B cell (primary cell): ENCODE data around the gene LRP5. TPM values are rescaled to one million over a fixed set of nuclear protein-coding genes. Genes with fewer than 3 reads are reported as not detected.

ENCODE experiments used
- ATAC-seq: fragments of 200-7000 bp; cut with Tn5 transposase; one replicate; pipeline ENCODE4 v1.10.0; 2021; ENCODE audit warnings: low read depth, mild to moderate bottlenecking, moderate number of reproducible peaks, moderate library complexity
- CTCF ChIA-PET: fragments of 350-600 bp; sonication (Branson Sonifier 250); formaldehyde crosslinking; loops from one replicate; lab custom pipeline; 2021; ENCODE audit warnings: antibody characterized with exemption, inconsistent platforms; lab: Charles Lee
- POLR2A ChIA-PET: fragments of 350-600 bp; sonication (Branson Sonifier 250); formaldehyde crosslinking; loops from one replicate; lab custom pipeline; 2021; ENCODE audit warnings: antibody characterized with exemption; lab: Charles Lee
- DNase-seq: peaks from one replicate; pipeline ENCODE4 v3.0.0; 2013
- H2AFZ ChIP-seq: 2 replicates; pipeline ENCODE4 v1.6.1; 2012; ENCODE audit warnings: mild to moderate bottlenecking, low read depth, low read length; ENCODE audit not compliant: insufficient read depth, poor library complexity, severe bottlenecking
- H3K27ac ChIP-seq, 2 donors: 1 replicate in 1 of 2; 2 replicates in 1 of 2; pipeline ENCODE4 v1.5.1; 2012 to 2013; ENCODE audit warnings: low read length in 2 of 2, mild to moderate bottlenecking in 2 of 2, moderate library complexity in 1 of 2
- H3K27me3 ChIP-seq, 4 experiments: fragments of 200-600 bp in 1 of 4; sonication (generic) in 1 of 4; replicated peaks in 1 of 4; 1 replicate in 2 of 4; 2 replicates in 2 of 4; pipeline versions ENCODE4 v1.6.1 to v1.7.0; 2013 to 2016; ENCODE audit warnings: low read length in 3 of 4, mild to moderate bottlenecking in 2 of 4, mixed read lengths in 1 of 4, moderate library complexity in 1 of 4; ENCODE audit not compliant: insufficient read depth in 4 of 4, control insufficient read depth in 3 of 4; ENCODE audit errors: control extremely low read depth in 1 of 4
- H3K36me3 ChIP-seq, 2 experiments: replicated peaks in 1 of 2; 1 replicate in 1 of 2; 2 replicates in 1 of 2; pipeline versions ENCODE4 v1.6.1 to v1.7.1; 2013; ENCODE audit warnings: low read length in 1 of 2; ENCODE audit not compliant: insufficient read depth in 2 of 2, control insufficient read depth in 1 of 2; ENCODE audit errors: control extremely low read depth in 1 of 2, extremely low read depth in 1 of 2
- H3K4me1 ChIP-seq, 2 donors: fragments of 200-600 bp in 1 of 2; sonication (generic) in 1 of 2; 1 replicate in 1 of 2; 2 replicates in 1 of 2; pipeline versions ENCODE4 v1.5.1 to v1.6.1; 2013 to 2017; ENCODE audit warnings: low read length in 2 of 2; ENCODE audit not compliant: control insufficient read depth in 2 of 2, insufficient read depth in 2 of 2
- H3K4me2 ChIP-seq: replicated peaks from 2 replicates; pipeline ENCODE3; 2012; ENCODE audit warnings: mild to moderate bottlenecking, low read depth, low read length; ENCODE audit not compliant: poor library complexity, severe bottlenecking
- H3K4me3 ChIP-seq, 5 experiments: fragments of 200-600 bp in 1 of 5; sonication (generic) in 1 of 5; 1 replicate in 3 of 5; 2 replicates in 2 of 5; pipeline versions ENCODE4 v1.5.1 to v1.7.0; 2011 to 2016; ENCODE audit warnings: low read length in 4 of 5, mild to moderate bottlenecking in 4 of 5, low read depth in 2 of 5, control low read depth in 1 of 5, moderate library complexity in 1 of 5; ENCODE audit not compliant: insufficient read depth in 1 of 5; ENCODE audit errors: control extremely low read depth in 1 of 5, extremely low read depth in 1 of 5
- H3K79me2 ChIP-seq: fragments of 200-600 bp; sonication (generic); one replicate; pipeline ENCODE4 v1.6.0; 2016; ENCODE audit warnings: low read length; ENCODE audit not compliant: control insufficient read depth, insufficient read depth
- H3K9ac ChIP-seq: fragments of 200-600 bp; sonication (generic); 2 replicates; pipeline ENCODE4 v1.6.1; 2017; ENCODE audit warnings: mild to moderate bottlenecking, low read length, moderate library complexity
- H3K9me3 ChIP-seq, 3 donors: one replicate each; pipeline versions ENCODE4 v1.6.1 to v1.7.1; 2013; ENCODE audit warnings: low read length in 2 of 3; ENCODE audit not compliant: control insufficient read depth in 2 of 3, insufficient read depth in 1 of 3; ENCODE audit errors: control extremely low read depth in 1 of 3
- H4K20me1 ChIP-seq: 2 replicates; pipeline ENCODE4 v1.6.0; 2012; ENCODE audit warnings: mild to moderate bottlenecking, low read length; ENCODE audit not compliant: insufficient read depth, control insufficient read depth, poor library complexity, severe bottlenecking
- H3K27ac Mint-ChIP-seq: one replicate; pipeline ENCODE4 v1.8.0; 2021; ENCODE audit warnings: mixed read lengths
- H3K27me3 Mint-ChIP-seq: one replicate; pipeline ENCODE4 v1.8.0; 2021; ENCODE audit warnings: mixed read lengths
- H3K4me1 Mint-ChIP-seq: one replicate; pipeline ENCODE4 v1.8.0; 2021; ENCODE audit warnings: mixed read lengths
- H3K4me3 Mint-ChIP-seq: one replicate; pipeline ENCODE4 v1.8.0; 2021; ENCODE audit warnings: mixed read lengths
- H3K9me3 Mint-ChIP-seq: one replicate; pipeline ENCODE4 v1.8.0; 2022; ENCODE audit warnings: mixed read lengths; ENCODE audit not compliant: insufficient read depth
- EZH2 ChIP-seq: IDR thresholded peaks from 2 replicates; pipeline ENCODE4 v1.6.1; 2012; ENCODE audit warnings: borderline replicate concordance, low read depth, mild to moderate bottlenecking, moderate library complexity, low read length; ENCODE audit not compliant: insufficient read depth, poor library complexity, severe bottlenecking
- WGBS: methylation state at CpG from one replicate; pipeline ENCODE4 v1.1.5; 2013; ENCODE audit warnings: missing lambda C conversion rate; ENCODE audit not compliant: insufficient coverage; 5-methylcytosine and 5-hydroxymethylcytosine counted together
- intact Hi-C: fragments of 100-400 bp; cut with micrococcal nuclease; formaldehyde crosslinking; loops from one replicate; pipeline ENCODE4 v1.10.0; 2022
- polyA plus RNA-seq: library from polyadenylated mRNA; depleted of rRNA; stranded (reverse); fragments of >200 nt; gene quantifications from 2 replicates; pipeline ENCODE4 v1.2.3, GENCODE V29; 2012
- total RNA-seq, 2 donors: library from RNA; stranded (reverse); fragments of 120-200 nt in 1 of 2; gene quantifications; 1 replicate in 1 of 2; 2 replicates in 1 of 2; pipeline versions ENCODE4 v1.2.3 to v1.2.4, GENCODE V29; 2013 to 2022
- TF ChIP-seq, protein P1 (sequence below): fragments of 200-600 bp; IDR thresholded peaks from one replicate; pipeline ENCODE4 v1.8.0; 2022; ENCODE audit warnings: antibody characterized with exemption, mild to moderate bottlenecking

The LRP5 gene
- total and polyA plus RNA-seq, 2 donors (not counting 1 experiment from before 2014, with no cell fraction given): 2.4 to 13.9 TPM

DNA sequence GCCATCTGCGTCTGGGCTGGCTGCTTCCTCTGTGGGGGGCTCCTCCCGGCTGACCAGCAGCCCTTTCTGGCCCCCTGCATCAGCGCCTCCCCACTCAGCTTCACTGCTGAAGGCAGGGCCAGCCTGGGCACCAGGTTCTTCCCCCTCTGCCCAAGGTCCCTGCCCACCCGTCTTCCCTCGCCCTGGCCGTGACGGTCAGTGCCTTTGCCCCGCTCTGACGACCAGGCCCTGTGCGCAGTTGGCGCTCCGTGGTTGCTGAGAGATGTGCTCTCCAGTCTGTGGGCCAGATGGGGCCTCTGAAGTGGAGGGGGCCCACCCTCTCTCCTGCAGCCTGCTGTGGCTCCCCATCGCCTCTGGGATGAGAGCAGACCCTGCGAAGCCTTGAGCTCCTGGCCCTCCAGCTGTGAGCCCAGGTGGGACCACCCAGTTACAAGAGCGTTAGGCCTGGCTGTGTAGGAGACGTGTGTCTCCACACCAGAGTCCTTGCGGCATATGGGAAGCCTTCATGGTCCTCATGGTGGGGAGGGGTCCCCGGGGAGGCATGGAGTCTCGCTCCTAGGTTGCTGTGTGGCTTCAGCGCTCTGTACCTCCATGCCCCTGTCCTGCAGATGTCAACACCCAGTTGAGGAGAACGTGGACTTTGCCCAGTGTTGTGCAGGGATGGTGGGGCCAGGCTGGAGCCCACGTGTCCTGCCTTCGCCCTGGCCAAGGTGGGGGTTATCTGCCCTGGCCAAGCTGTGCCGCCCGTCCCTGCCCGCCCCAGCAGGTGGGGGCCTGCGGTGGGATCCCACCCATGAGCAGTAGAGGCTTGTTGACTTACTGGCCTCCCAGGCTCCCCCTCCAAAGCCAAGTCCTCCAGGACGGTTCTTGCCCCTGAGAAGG lies 14.2 kb downstream of the LRP5 start:
- 95% methylated on average over 28 of the region's 28 CpGs for WGBS
- no peak overlapping the region for H3K27ac ChIP-seq
- peaks cover 19 to 22% of the 10 kb centered on the region in 2 donors for H3K4me1 ChIP-seq
- H2AFZ ChIP-seq: no peak overlapping the region
- no peak overlapping the region for H3K27ac Mint-ChIP-seq
- TF ChIP-seq EZH2: no peak
- TF ChIP-seq, protein P1, sequence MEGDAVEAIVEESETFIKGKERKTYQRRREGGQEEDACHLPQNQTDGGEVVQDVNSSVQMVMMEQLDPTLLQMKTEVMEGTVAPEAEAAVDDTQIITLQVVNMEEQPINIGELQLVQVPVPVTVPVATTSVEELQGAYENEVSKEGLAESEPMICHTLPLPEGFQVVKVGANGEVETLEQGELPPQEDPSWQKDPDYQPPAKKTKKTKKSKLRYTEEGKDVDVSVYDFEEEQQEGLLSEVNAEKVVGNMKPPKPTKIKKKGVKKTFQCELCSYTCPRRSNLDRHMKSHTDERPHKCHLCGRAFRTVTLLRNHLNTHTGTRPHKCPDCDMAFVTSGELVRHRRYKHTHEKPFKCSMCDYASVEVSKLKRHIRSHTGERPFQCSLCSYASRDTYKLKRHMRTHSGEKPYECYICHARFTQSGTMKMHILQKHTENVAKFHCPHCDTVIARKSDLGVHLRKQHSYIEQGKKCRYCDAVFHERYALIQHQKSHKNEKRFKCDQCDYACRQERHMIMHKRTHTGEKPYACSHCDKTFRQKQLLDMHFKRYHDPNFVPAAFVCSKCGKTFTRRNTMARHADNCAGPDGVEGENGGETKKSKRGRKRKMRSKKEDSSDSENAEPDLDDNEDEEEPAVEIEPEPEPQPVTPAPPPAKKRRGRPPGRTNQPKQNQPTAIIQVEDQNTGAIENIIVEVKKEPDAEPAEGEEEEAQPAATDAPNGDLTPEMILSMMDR: no peak
- H3K36me3 ChIP-seq: no peaks in the 10 kb centered on the region
- no peaks in the 10 kb centered on the region for H4K20me1 ChIP-seq
- H3K9me3 ChIP-seq: peaks cover 0 to 12% (median 0%) of the 10 kb centered on the region in 3 donors
- H3K9me3 Mint-ChIP-seq: no peaks in the 10 kb centered on the region
- peaks cover 7% of the 10 kb centered on the region for H3K79me2 ChIP-seq
- H3K27me3 ChIP-seq: peaks cover 0 to 32% (median 4%) of the 10 kb centered on the region in 4 experiments
- peaks cover 11% of the 10 kb centered on the region for H3K27me3 Mint-ChIP-seq
- H3K4me1 Mint-ChIP-seq: peaks cover 17% of the 10 kb centered on the region
- no peak overlapping the region for H3K4me2 ChIP-seq
- CTCF ChIA-PET: interaction anchor here (0.9 kb wide), 1 partner anchor 8 kb away, joined by 5 read pairs; no protein-coding TSS in a partner anchor
- ATAC-seq: no peak
- H3K4me3 Mint-ChIP-seq: no peak overlapping the region
- POLR2A ChIA-PET: interaction anchor here (0.6 kb wide), 1 partner anchor 59 kb away, joined by 3 read pairs; no protein-coding TSS in a partner anchor
- H3K9ac ChIP-seq: no peak overlapping the region
- DNase-seq: no peak
- intact Hi-C loops: no loop called here
- H3K4me3 ChIP-seq: no peak overlapping the region
